ENCODE results near the gene HBS1L.

The HBS1L gene

GRCh38 chr6:135038335-135038734 is 16.3 kb downstream of the HBS1L start:
- DNase-seq (ENCODE audit: insufficient read length, low spot score) (no peak), FAIRE-seq (no peak)

GRCh38 chr6:135037541-135037940 is 17.1 kb downstream of the HBS1L start:
- no peak for FAIRE-seq
- DNase-seq (ENCODE audit: insufficient read length, low spot score): no peak

GRCh38 chr6:135036731-135037420 is 17.7 kb downstream of the HBS1L start:
- FAIRE-seq (no peak), DNase-seq (ENCODE audit: insufficient read length, low spot score) (no peak)

GRCh38 chr6:135033238-135033637 is 21.4 kb downstream of the HBS1L start:
- DNase-seq (ENCODE audit: insufficient read length, low spot score) (no peak), FAIRE-seq (no peak)

GRCh38 chr6:135030532-135031178 is 24.0 kb downstream of the HBS1L start:
- FAIRE-seq (no peak), DNase-seq (ENCODE audit: insufficient read length, low spot score) (no peak)

GRCh38 chr6:135030056-135030473 is 24.6 kb downstream of the HBS1L start:
- FAIRE-seq (peak; percentile 54), DNase-seq (ENCODE audit: insufficient read length, low spot score) (no peak)

GRCh38 chr6:135025775-135026174 is 28.8 kb downstream of the HBS1L start:
- DNase-seq (ENCODE audit: insufficient read length, low spot score) (no peak), FAIRE-seq (no peak)

- FAIRE-seq (no peak), DNase-seq (ENCODE audit: insufficient read length, low spot score) (no peak)
Measured at GRCh38 chr6:135025175-135025574, 29.4 kb downstream of the HBS1L start.

- no peak for FAIRE-seq
- DNase-seq (ENCODE audit: insufficient read length, low spot score): no peak
Measured at GRCh38 chr6:135022050-135022697, 32.4 kb downstream of the HBS1L start.

GRCh38 chr6:135021310-135022049 is 33.1 kb downstream of the HBS1L start:
- no peak for FAIRE-seq
- DNase-seq (ENCODE audit: insufficient read length, low spot score): no peak

GRCh38 chr6:135018941-135019340 is 35.7 kb downstream of the HBS1L start:
- DNase-seq (ENCODE audit: insufficient read length, low spot score): no peak
- no peak for FAIRE-seq

GRCh38 chr6:135018052-135018451 is 36.6 kb downstream of the HBS1L start:
- DNase-seq (ENCODE audit: insufficient read length, low spot score) (no peak), FAIRE-seq (no peak)

- FAIRE-seq: no peak
Measured at GRCh38 chr6:135014353-135014832, 40.2 kb downstream of the HBS1L start.

GRCh38 chr6:135013211-135013610 is 41.4 kb downstream of the HBS1L start:
- no peak for DNase-seq (ENCODE audit: insufficient read length, low spot score)
- no peak for FAIRE-seq

More at GRCh38 chr6:135014353-135014832, 40.2 kb downstream of the HBS1L start:
- no peak for DNase-seq (ENCODE audit: insufficient read length, low spot score)

GRCh38 chr6:135012764-135013163 is 41.9 kb downstream of the HBS1L start:
- FAIRE-seq: no peak
- no peak for DNase-seq (ENCODE audit: insufficient read length, low spot score)

GRCh38 chr6:135012349-135012748 is 42.3 kb downstream of the HBS1L start:
- FAIRE-seq: no peak
- no peak for DNase-seq (ENCODE audit: insufficient read length, low spot score)

GRCh38 chr6:135008941-135009290 is 45.7 kb downstream of the HBS1L start:
- no peak for FAIRE-seq
- DNase-seq (ENCODE audit: insufficient read length, low spot score): no peak

- no peak for DNase-seq (ENCODE audit: insufficient read length, low spot score)
Measured at GRCh38 chr6:135008072-135008940, 46.3 kb downstream of the HBS1L start.

GRCh38 chr6:135006386-135006914 is 48.2 kb downstream of the HBS1L start:
- FAIRE-seq: no peak
- no peak for DNase-seq (ENCODE audit: insufficient read length, low spot score)

More at GRCh38 chr6:135008072-135008940, 46.3 kb downstream of the HBS1L start:
- no peak for FAIRE-seq

- FAIRE-seq: no peak
Measured at GRCh38 chr6:135004399-135004798, 50.2 kb downstream of the HBS1L start.

More at GRCh38 chr6:135004399-135004798, 50.2 kb downstream of the HBS1L start:
- no peak for DNase-seq (ENCODE audit: insufficient read length, low spot score)
